ENCODE results near the gene DOK3.

DNA sequence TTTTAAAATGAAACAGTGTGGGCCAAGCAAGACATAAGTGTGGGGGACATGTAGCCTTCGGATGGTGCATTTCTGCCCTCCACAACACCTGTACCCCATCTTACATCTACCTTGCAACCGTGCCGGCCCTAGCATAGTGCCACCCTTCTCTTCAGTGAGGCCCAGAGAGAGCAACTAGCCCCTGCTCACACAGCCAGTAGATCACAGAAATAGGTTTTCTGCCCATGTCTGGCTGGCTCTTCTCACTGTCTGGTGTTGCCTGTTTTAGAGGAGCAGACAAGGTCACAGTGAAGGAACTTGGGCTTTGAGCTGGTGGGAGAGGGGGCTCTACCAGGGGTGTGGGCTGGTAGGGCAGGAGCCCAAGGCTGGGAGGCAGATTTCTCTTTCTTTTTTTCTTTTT lies 23.4 kb downstream of the DOK3 start:
- TF ChIP-seq, protein P1, sequence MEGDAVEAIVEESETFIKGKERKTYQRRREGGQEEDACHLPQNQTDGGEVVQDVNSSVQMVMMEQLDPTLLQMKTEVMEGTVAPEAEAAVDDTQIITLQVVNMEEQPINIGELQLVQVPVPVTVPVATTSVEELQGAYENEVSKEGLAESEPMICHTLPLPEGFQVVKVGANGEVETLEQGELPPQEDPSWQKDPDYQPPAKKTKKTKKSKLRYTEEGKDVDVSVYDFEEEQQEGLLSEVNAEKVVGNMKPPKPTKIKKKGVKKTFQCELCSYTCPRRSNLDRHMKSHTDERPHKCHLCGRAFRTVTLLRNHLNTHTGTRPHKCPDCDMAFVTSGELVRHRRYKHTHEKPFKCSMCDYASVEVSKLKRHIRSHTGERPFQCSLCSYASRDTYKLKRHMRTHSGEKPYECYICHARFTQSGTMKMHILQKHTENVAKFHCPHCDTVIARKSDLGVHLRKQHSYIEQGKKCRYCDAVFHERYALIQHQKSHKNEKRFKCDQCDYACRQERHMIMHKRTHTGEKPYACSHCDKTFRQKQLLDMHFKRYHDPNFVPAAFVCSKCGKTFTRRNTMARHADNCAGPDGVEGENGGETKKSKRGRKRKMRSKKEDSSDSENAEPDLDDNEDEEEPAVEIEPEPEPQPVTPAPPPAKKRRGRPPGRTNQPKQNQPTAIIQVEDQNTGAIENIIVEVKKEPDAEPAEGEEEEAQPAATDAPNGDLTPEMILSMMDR (IDR thresholded peaks at IDR 0.05; ENCODE audit: low read length) = no peak
- no peak for TF ChIP-seq EZH2 (IDR thresholded peaks at IDR 0.05; ENCODE audit: borderline replicate concordance, low read length)

Data from OCI-LY1 (cell line).